Bronchial epithelial cell (primary cell): Measurements from ENCODE around the gene LDHAL6B. TPM values are rescaled to one million over a fixed set of nuclear protein-coding genes. Genes with fewer than 3 reads are reported as not detected.
A peak's percentile ranks its signal among the peaks of the same experiment; 100 is the strongest.

Experiments used
- DNase-seq: peaks from one replicate; pipeline ENCODE4 v3.0.0-alpha.2; 2010; ENCODE audit warnings: low read depth
- FAIRE-seq: peaks from 2 replicates; lab custom pipeline; 2011; peaks lifted over from hg19 to GRCh38; lab: Jason Lieb, UNC
- H3K27me3 ChIP-seq: 2 replicates; pipeline ENCODE4 v1.5.1; 2011; ENCODE audit warnings: low read length; ENCODE audit not compliant: control insufficient read depth, insufficient read depth
- H3K36me3 ChIP-seq: 2 replicates; pipeline ENCODE4 v1.5.1; 2011; ENCODE audit warnings: low read length; ENCODE audit not compliant: control insufficient read depth, insufficient read depth
- H3K4me3 ChIP-seq: 2 replicates; pipeline ENCODE4 v1.5.1; 2011; ENCODE audit warnings: mild to moderate bottlenecking, low read depth, low read length, control low read depth
- total RNA-seq: library from RNA; depleted of rRNA; stranded (reverse); fragments of >200 nt; gene quantifications from 2 replicates; pipeline ENCODE4 v1.2.1, GENCODE V29; 2014
- TF ChIP-seq, protein P1 (sequence below): IDR thresholded peaks from 2 replicates; pipeline ENCODE4 v1.5.1; 2011; ENCODE audit warnings: mild to moderate bottlenecking, moderate library complexity, low read length, control low read depth, inconsistent platforms; ENCODE audit not compliant: insufficient read depth, severe bottlenecking

LDHAL6B gene
- total RNA-seq, 1 donor from 2014 or later, result not detected

DNA sequence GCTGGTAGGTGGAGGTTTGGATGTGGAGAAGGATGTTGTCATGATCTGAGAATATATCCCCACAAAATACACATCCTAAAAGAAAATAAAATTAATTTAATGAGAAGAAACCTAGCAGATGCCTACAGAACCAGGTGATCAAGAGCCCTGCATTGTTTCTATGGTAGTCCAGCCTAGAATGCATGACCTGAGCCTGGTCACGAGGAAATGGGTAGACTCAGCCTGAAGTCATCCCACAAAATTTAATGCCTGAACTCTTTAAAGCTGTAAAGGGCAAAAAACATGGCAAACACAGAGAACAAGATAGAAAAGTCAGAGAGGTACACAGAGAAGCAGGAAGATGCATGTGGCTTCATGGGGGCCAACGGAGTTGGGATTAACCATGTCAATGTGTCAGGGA is 36.0 kb downstream of the LDHAL6B start:
- FAIRE-seq, result no peak
- TF ChIP-seq, protein P1, sequence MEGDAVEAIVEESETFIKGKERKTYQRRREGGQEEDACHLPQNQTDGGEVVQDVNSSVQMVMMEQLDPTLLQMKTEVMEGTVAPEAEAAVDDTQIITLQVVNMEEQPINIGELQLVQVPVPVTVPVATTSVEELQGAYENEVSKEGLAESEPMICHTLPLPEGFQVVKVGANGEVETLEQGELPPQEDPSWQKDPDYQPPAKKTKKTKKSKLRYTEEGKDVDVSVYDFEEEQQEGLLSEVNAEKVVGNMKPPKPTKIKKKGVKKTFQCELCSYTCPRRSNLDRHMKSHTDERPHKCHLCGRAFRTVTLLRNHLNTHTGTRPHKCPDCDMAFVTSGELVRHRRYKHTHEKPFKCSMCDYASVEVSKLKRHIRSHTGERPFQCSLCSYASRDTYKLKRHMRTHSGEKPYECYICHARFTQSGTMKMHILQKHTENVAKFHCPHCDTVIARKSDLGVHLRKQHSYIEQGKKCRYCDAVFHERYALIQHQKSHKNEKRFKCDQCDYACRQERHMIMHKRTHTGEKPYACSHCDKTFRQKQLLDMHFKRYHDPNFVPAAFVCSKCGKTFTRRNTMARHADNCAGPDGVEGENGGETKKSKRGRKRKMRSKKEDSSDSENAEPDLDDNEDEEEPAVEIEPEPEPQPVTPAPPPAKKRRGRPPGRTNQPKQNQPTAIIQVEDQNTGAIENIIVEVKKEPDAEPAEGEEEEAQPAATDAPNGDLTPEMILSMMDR, result no peak
- no peak for DNase-seq
- H3K27me3 ChIP-seq, result no peaks in the 10 kb centered on the region
- peaks cover 1% of the 10 kb centered on the region for H3K36me3 ChIP-seq
- no peak overlapping the region for H3K4me3 ChIP-seq

DNA sequence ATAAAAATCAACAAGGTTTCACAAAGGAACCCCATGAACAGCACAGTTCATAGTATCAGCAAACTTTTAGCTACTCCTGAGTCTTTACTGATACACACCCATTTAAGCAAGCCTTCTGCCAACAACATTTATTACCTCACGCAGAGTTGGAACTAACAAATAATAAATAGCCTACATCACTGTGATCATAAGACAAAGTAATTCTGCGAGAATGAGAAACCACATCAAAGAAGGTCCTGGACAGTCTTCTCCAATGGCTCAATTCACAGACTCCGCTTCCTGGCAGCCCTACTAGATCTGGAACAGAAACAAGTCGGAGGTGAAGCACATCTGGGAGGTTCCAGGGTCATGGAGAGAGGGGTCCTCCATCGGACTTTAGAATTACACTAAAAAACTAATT is 37.0 kb downstream of the LDHAL6B start:
- DNase-seq (no peak), FAIRE-seq (no peak)
- TF ChIP-seq, protein P1, result no peak
- Histone ChIP-seq H3K4me3 (no peak overlapping the region), H3K36me3 (peaks cover 1% of the 10 kb centered on the region), H3K27me3 (no peaks in the 10 kb centered on the region)

DNA sequence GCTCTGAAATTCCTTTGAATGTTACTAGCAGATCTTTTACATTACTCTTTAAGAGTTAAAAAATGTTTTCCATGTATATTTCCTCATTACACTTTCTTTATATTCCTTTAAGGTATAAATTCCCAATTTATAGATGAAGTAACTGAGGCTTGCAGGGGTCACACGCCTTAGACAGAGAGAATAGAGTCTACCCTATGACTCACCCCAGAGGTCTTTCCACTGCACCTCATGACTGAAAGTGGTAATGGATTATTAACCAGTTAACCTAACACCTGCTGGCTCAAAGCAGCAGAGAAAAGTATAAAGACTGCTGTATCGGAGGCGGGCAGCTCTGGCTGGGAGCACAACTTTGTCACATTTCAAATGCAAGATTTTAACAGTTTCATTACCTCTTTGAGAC is 37.7 kb downstream of the LDHAL6B start:
- H3K27me3 ChIP-seq, result no peaks in the 10 kb centered on the region
- peaks cover 1% of the 10 kb centered on the region for H3K36me3 ChIP-seq
- no peak for DNase-seq
- no peak overlapping the region for H3K4me3 ChIP-seq
- FAIRE-seq, result no peak
- TF ChIP-seq, protein P1, result no peak

DNA sequence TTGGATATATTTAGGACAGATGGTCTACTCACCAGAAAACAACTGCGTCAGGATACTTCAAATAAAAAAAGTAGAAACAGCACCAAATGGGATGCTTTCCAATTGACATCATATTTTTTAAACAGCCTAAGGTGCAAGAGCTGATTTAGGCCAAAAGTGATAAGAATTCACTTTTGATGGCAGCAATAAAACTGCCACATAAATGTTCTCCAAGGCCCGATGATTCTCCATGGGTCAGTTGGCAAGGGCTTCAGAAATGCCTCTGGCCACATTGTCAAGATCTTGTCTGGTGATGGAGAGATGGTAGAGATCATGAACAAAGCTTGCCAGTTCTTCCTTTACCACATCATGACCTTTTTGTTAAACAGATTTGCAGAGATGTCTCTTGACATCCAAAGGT is 38.9 kb downstream of the LDHAL6B start:
- FAIRE-seq, result no peak
- H3K36me3 ChIP-seq, result peaks cover 3% of the 10 kb centered on the region
- DNase-seq, result no peak
- H3K4me3 ChIP-seq, result no peak overlapping the region
- TF ChIP-seq, protein P1, result no peak
- H3K27me3 ChIP-seq, result no peaks in the 10 kb centered on the region

DNA sequence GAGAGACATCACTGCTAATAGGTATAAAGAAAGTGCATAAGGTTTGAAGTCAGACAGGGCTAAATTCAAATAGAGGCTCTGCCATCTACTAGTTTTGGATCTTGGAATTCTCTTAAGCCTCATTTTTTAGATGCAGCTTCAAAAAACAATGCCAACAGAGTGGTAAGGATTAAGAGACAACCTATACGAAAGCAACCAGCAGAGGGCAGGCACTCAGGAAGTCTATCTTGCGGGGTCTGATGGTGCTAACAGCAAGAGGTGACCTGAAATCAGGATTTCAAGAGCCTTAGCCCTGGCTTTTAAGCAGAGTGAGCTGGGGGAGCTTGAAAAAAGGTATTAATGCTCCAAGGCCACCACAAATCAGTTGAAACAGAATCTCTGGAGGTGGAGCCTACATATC is 40.7 kb downstream of the LDHAL6B start:
- no peak for FAIRE-seq

DNA sequence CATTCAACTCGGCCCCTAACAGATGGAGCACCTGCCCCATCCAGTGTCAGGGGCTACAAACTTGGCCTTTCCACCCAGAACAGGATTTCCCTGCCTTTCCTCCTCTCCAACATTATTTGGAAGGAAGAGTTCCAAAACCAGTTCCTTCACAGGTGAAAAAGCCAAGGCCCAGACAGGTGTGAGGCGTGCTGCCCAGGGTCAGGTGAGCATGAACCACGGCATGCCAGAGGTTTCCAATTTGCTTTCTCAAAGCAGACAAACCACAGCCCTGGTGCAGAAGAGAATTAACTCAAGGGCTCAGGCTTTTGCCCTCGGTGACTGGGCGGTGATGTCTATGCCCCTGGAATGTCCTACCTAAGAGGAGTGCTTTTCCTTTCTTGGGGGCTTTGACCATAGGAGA is 43.2 kb downstream of the LDHAL6B start:
- FAIRE-seq, result peak; percentile 55
- Histone ChIP-seq H3K27me3 (no peaks in the 10 kb centered on the region), H3K4me3 (no peak overlapping the region), H3K36me3 (peaks cover 5% of the 10 kb centered on the region)
- DNase-seq, result no peak
- TF ChIP-seq, protein P1, result no peak

More for the DNA sequence above, 40.7 kb downstream of the LDHAL6B start:
- Histone ChIP-seq H3K27me3 (no peaks in the 10 kb centered on the region), H3K36me3 (peaks cover 4% of the 10 kb centered on the region), H3K4me3 (no peak overlapping the region)
- DNase-seq, result peak; percentile 57
- TF ChIP-seq, protein P1, result peak; percentile 65
